ENCODE results near the gene HAND2. TPM values are rescaled to one million over a fixed set of nuclear protein-coding genes. Genes with fewer than 3 reads are reported as not detected.

HAND2 gene
- total and polyA plus RNA-seq, 2 experiments from 2014 or later = 0.15 TPM; not detected in 1

DNA sequence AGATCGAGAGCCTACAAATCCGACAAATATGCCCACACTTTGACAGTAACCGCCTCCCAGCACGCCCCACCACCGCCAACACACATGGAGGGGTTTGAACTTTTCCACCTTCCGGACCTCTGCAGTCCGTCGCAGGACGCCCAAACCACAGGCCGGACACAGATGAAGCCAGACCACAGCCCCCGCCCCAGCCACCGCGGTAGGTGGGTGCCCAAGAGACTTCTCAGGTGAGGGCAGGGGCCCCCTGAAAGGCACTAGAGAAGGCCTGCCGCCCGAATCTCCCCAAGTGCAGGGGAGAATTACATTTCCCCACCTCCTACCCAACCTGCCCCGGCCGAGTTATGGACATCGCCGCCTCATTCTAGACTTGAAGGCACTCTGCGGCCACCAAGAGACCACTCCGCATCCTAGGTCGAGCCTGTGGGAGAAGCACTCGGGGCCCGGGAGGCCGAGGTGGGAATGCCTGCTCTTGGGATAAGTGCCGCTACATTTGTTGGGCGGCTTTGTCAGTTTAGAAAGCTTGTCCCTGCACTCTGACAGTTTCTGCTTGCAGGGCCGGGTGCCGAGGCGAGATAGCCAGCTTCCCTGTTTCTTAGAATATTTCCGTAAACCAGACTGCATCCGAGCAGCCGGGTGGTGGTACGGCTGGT lies 21.5 kb downstream of the HAND2 start:
- TF ChIP-seq CREB1 (CRISPR knock-in tag; IDR thresholded peaks at IDR 0.05; ENCODE audit: low read depth) (no peak), CTCF (conservative IDR thresholded peaks at IDR 0.05; ENCODE audit: low read depth in 2 of 2) (no peak), REST (IDR thresholded peaks at IDR 0.05; ENCODE audit: unreplicated experiment) (no peak), ZNF331 (CRISPR knock-in tag; IDR thresholded peaks at IDR 0.05; ENCODE audit: low read depth) (no peak), NANOG (IDR thresholded peaks at IDR 0.05; ENCODE audit: borderline replicate concordance) (no peak), EZH2 (IDR thresholded peaks at IDR 0.05; ENCODE audit: low read depth, unreplicated experiment) (peak; percentile 78), JUNB (IDR thresholded peaks at IDR 0.05; ENCODE audit: unreplicated experiment) (no peak), POLR2AphosphoS5 (IDR thresholded peaks at IDR 0.05; ENCODE audit: low read depth) (no peak), EZH2phosphoT487 (IDR thresholded peaks at IDR 0.05; ENCODE audit: unreplicated experiment) (peak; percentile 63)
- H3K27me3 ChIP-seq (ENCODE audit: insufficient read depth) = peaks cover 100% of the 10 kb centered on the region
- no peak overlapping the region for H3K27ac ChIP-seq (ENCODE audit: low read depth)
- H3K36me3 ChIP-seq (ENCODE audit: insufficient read depth) = no peaks in the 10 kb centered on the region
- Mint-ChIP-seq H3K27me3 (ENCODE audit: insufficient read depth, low read depth, poor library complexity) (peaks cover 100% of the 10 kb centered on the region), H3K4me3 (peak overlapping the region; percentile 62), H3K36me3 (ENCODE audit: low read depth) (no peaks in the 10 kb centered on the region), H3K27ac (no peak overlapping the region), H3K4me1 (peaks cover 44% of the 10 kb centered on the region), H3K9me3 (peaks cover 8% of the 10 kb centered on the region; the same call in 2 of the 3 replicates)
- ATAC-seq = peak; percentile 3; the same call in 2 of the 3 replicates
- H3K4me3 ChIP-seq = peak overlapping the region; percentile 57
- H3K79me2 ChIP-seq (replicated peaks; ENCODE audit: insufficient read depth) = no peaks in the 10 kb centered on the region
- no peaks in the 10 kb centered on the region for H3K9me2 ChIP-seq (ENCODE audit: insufficient read depth)
- H3K4me1 ChIP-seq (ENCODE audit: insufficient read depth) = peaks cover 45% of the 10 kb centered on the region
- peaks cover 47% of the 10 kb centered on the region for H4K20me1 ChIP-seq (replicated peaks; ENCODE audit: insufficient read depth)
- DNase-seq (ENCODE audit: low spot score) = peak; percentile 50
- H2AFZ ChIP-seq = no peak overlapping the region
- H3K4me2 ChIP-seq = peak overlapping the region; percentile 85
- peaks cover 20% of the 10 kb centered on the region for H3F3A ChIP-seq (replicated peaks; ENCODE audit: low read depth)

All from GM23338 (cell line).